Lung microvascular endothelial cell (primary cell): Measurements from ENCODE around the gene ESYT1. TPM values are rescaled to one million over a fixed set of nuclear protein-coding genes. Genes with fewer than 3 reads are reported as not detected.
A peak's percentile ranks its signal among the peaks of the same experiment; 100 is the strongest.

Experiments
- DNase-seq, 2 donors: peaks; one replicate each; pipeline versions ENCODE4 v3.0.0 to v3.0.0-alpha.2; 2010; ENCODE audit warnings: low read depth in 2 of 2
- total RNA-seq: library from RNA; depleted of rRNA; stranded (reverse); fragments of >200 nt; gene quantifications from 2 replicates; pipeline ENCODE4 v1.2.1, GENCODE V29; 2014

The ESYT1 gene
- total RNA-seq, 1 donor from 2014 or later: 326 TPM

- DNase-seq: peak; percentile 99 to 100
Measured at GRCh38 chr12:56104109-56104814, 23.8 kb upstream of the ESYT1 start, which contains the start of gene PA2G4. Gene PA2G4 (plus strand): TSS chr12:56104559. CDS start chr12:56104738, 179 bp downstream.

DNA sequence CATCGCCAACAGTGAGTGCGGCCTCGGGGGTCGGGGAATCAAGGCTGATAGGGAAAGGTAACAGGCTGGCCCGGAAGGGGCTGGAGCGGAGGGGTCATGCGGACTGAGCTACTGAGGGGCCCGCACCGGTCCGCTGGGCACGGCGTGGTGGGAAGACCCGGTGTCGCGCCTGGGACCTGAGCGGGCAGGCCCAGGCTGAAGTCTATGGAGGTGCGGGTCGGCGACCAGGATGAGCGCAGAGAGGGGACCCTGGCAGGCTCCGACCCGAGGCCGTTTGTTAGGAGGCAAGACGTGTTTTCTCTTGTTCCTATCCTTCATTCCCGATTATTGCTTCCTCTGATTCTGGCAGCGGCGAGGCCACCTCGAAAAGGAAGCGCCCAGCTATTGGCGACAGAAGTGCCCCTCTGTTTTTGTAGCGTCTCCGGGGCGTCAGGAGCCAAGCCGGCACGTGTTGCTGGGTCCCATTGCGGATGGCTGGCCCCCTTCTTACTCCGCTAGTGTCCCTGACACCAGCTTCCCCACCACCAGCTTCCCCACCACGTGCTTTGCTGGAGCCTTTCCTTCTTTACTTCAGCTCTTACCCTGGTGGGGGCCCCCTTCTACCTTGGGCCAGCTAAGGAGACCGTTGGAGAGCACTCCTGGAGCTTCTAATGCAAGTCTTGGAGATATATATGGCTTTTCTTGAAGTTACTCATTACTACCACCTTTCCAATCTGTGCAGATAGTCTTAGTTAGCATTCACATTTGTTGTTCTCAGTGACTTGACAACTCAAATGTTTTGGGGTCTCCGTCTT, 23.1 kb upstream of the ESYT1 start:
- peak; percentile 31 to 56 for DNase-seq

DNA sequence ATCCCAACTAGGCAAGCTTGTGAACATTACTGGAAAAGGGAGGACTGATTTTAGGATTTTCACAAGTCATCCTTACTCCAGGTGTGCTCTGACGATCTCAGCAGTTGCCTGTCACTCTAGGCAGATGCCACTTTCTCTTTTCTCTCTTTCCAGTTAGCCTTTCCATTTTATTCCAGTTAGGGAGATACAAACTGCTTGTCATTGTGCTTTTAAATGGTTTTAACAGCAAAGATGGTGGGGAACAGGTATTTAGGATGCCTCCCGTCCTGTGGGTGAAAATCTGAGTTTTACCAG, 22.5 kb upstream of the ESYT1 start:
- DNase-seq: no peak

DNA sequence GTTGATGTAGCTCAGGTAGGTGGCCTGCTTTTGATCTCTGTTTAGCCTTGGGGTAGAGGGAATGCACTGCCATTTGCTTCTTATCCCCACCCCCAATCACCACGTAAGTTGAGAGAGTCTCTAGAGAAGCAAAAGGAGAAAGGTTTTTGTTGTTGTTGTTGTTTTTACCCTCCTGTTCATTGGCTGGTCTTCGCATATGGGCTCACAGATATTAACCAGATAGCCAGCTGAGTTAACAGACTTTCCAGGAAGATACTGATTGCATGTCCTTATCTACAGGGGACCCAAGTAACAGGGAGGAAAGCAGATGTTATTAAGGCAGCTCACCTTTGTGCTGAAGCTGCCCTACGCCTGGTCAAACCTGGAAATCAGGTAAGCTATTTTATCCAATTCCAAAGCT, 20.8 kb upstream of the ESYT1 start:
- no peak for DNase-seq

DNA sequence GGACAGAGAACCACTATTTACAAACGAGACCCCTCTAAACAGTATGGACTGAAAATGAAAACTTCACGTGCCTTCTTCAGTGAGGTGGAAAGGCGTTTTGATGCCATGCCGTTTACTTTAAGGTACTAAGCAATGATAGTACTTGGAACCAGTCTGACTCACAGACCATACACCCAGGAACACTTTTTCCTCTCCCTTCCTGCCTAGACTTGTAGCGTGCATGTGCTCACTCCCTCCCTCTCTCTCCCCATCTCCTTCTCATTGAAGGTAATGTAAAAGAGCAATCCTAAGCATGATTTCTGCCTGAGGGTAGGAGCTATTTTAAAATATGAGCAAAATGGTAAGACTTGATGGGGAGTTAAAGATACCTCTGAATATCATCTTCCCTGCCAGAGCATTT, 17.5 kb upstream of the ESYT1 start:
- DNase-seq: no peak

DNA sequence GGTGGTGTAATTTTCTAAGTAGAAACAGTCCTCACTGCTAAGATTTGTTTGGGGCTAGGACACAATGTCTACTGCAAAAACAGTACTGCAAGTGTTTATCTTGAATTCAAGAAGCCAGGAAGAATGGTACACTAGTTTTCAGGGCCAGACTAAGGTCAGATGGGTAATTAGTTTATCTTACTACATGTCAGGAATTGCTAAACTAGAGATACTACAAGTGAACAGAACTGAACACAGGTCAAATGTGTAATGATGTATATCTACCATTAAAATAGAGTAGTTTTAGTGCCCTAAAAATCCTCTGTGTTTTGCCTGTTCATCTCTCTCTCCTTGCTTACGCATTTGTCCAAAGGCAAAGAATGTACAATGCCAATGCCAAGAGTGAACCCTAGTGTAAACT, 14.0 kb upstream of the ESYT1 start:
- DNase-seq: no peak

GRCh38 chr12:56115329-56115728, 12.7 kb upstream of the ESYT1 start:
- DNase-seq: peak; percentile 46 to 47

DNA sequence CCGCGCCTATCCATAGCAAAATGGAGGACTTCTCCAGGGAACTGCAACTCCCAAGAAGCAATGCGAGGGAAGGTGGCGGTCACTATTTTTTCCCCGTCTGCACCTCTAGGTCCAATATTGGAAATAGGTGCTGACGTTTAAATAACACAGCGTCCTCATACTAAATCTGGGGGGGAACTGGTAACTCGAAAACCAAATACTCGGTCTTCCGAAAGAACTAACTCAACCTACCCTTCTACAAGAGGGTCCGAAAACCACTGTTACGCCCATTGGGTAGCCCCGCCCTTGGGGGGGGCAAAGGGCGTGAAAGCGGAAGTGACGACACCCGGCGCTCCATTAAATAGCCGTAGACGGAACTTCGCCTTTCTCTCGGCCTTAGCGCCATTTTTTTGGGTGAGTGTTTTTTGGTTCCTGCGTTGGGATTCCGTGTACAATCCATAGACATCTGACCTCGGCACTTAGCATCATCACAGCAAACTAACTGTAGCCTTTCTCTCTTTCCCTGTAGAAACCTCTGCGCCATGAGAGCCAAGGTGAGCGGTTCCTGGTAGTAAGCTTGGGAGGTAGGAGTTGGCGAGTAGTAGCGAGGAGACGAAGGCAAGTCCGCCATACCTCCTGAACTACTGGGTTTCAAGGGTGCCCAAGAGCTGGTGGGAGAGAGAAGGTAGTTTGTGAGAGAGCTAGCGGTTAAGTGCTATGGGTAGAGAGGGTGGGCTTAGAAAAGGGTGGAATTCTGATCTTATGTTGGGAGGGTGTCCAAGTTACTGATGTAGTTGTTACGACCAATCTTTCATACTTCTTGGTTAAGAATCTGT, 11.6 kb upstream of the ESYT1 start, which contains the start of gene RPL41:
Gene RPL41, plus strand, starts transcription at position 367 of the 815 bp plus-strand sequence.
- DNase-seq: peak; percentile 97

GRCh38 chr12:56117082-56117706, 10.9 kb upstream of the ESYT1 start:
- DNase-seq: peak in 1 of 2 donors; percentile 25

- DNase-seq: peak; percentile 100
Measured at GRCh38 chr12:56117778-56118687, 10.0 kb upstream of the ESYT1 start, which contains the start of gene ZC3H10. Gene ZC3H10 (plus strand): TSS chr12:56118266. CDS start chr12:56120563, 2,297 bp downstream.

DNA sequence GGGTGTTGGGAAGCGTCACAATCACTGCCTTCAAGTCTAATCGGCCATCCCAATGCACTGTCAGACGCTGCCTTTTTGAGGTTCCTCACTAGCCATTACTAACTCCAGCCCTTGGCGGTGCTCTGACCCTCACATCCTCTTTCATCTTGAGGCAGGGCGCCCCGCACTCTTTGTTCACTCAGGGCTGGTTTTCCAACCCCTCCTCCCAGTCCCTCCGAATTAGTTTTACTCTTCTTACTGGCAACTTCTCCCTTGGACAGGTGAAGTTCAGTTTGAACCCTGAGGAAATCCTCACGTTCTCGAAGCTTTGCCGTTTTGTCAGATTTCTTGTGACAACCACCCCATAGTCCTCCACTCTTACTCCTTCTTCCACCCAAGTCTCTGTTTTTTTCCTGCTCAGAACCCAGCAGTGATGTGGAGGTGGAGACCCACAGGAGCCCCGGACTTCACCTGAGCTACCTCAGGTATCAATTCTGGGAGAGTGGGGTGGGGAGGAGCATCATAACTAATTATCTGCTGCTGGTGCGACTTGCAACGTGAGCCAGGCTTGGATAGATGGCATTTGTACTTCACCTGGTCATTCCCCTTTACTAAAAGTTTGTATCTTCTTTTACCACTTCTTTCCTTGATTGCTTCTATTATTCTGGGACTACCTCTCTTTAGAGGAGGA, 9.2 kb upstream of the ESYT1 start:
- DNase-seq: no peak

DNA sequence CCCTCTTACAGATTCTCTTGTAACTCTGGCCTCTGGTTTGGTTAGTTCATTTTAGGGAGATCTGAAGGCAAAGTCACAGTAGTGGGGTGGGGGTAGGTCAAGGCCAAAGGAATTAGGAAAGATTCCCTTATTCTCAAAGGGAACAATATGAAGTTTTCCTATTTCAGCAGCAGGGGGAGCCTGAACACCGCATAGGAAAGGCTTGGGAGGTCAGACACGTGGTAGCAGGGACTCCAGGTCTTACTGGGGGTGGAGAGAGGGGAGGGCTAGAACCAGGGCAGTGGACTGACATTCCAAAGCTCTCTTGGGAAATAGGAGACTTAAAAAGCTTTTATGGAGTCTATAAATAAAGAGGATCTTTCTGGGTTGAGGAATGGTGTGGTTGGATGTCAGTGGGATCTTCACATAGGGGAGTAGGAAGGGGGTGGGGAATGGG, 8.7 kb upstream of the ESYT1 start:
- DNase-seq: peak; percentile 93 to 94

- DNase-seq: no peak
Measured at GRCh38 chr12:56120158-56120846, 7.8 kb upstream of the ESYT1 start.

GRCh38 chr12:56121204-56121870, 6.7 kb upstream of the ESYT1 start:
- no peak for DNase-seq

DNA sequence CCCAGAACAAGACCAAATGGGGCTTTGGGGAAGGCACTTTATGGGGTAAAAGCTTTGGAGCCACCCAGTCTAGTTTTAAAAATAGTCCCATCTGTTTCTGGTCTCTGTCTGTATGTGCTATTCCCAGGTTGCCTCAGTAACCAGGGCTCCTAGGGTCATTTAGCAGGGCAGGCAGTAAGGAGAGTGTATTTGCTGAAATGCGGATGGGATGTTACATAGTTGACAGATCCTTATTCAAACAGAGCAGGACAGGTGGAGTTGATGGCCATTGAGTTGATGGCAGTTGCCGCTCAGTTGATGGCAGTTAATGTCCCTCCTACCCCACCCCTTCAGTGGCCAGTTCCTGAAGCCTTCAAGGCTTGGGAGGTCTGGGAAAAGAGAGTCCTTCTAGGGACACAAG, 5.4 kb upstream of the ESYT1 start:
- no peak for DNase-seq

DNA sequence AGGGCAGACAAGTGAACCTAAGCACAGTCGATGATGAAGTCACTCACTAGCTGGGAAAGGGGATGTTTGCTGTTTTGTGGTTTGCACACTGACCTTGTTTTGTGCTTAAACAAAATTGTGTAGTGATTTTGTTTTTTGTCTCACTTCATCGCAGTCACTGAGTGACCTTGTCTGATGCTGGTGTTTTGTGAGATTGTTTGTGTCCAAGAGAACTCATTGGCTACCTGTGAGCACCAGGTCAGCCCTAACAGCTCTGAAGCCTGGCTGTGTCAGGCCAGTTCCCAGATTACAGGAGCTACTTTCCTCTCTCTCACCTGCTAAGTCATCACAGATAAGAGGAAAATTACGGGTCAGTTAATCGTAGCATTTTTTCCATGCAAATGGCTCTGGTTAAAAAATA, 3.9 kb upstream of the ESYT1 start:
- no peak for DNase-seq

DNA sequence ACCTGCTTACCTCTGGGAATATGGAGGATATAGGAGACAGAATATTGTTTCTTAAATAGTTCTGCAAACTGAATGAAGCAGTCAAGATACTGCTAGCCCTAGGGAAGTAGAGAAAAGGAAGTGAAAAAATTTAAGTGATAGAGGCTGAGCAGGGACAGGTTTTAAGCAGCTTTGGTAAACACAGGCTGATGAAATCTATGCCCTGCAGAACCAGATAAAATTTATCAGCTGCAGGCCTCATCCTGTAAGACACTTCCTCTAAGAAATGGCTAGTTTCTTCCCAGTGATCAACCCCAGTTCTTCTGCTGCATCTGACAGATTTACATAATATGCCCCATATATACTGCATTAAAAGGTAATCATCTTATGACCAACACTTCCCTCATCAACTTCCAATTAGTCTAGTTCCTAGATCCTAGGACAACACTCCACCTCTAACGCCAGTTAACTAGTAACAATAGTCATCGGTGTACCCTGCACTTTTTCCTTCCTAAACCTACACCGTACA, 1.3 kb upstream of the ESYT1 start:
- no peak for DNase-seq

DNA sequence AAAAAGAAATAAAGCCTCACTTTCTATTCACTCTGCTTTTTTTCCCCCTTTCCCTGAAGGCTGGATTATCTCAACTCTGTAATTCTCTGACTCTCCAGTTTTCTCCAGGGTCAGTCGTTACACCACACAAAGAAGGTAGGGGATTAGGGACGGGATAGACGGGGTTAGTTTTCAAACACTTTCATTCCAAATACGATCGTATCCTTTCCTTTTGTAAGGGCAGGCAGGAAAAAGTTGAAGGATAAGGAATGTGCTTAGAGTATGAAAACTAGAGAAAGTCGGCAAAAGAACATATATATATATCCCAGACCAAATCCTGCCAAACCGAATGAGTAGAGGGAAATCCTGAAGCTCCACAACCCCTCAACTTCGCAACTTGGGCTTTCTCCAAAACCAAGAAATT, 581 bp upstream of the ESYT1 start:
- DNase-seq: no peak
